SK-N-MC (cell line): ENCODE results near the gene RBMS1.

Source experiments
- EZH2 ChIP-seq: fragments of 200-600 bp; sonication (generic); IDR thresholded peaks from one replicate; pipeline ENCODE4 v1.6.1; 2017; ENCODE audit warnings: antibody characterized with exemption
- FOXP2 ChIP-seq: optimal IDR thresholded peaks from 2 replicates; pipeline ENCODE3; 2011; ENCODE audit warnings: mild to moderate bottlenecking, moderate library complexity; ENCODE audit not compliant: insufficient read depth; ENCODE audit errors: extremely low read length, control extremely low read depth
- POLR2AphosphoS5 ChIP-seq: IDR thresholded peaks from 2 replicates; pipeline ENCODE4 v1.6.1; 2012; ENCODE audit warnings: mild to moderate bottlenecking, low read depth, low read length, borderline replicate concordance

DNA sequence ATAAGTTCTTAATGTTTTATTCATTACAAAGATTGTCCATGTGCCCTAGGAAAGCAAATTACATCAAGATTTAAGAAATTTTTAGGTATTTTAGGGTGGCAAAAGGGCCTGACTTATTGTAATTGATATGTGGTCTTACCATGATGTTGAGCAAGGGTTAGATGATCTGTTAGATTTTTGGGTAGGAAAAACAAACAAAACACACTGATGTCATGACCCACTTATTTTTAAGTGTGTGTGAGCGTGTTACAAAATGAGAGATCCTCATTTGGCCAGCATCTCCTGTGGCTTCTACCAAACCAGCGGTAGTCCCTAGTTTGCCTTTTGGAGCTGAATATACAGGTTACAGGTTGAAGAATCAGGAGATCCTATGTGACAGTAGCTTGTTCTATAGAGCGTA is 203.8 kb downstream of the RBMS1 start:
- TF ChIP-seq EZH2 = no peak
- no peak for TF ChIP-seq POLR2AphosphoS5
- TF ChIP-seq FOXP2 = no peak
